Measurements from ENCODE around the gene PGPEP1.

Gene PGPEP1

GRCh38 chr19:18417250-18418028 lies 77.0 kb downstream of the PGPEP1 start:
- peak overlapping the region; percentile 34 for H3K4me3 ChIP-seq (ENCODE audit: low read depth, low read length)

- peak overlapping the region; percentile 8 for H3K4me3 ChIP-seq (ENCODE audit: low read depth, low read length)
These were observed 77.7 kb downstream of the PGPEP1 start for GRCh38 chr19:18418029-18418482.

- peak overlapping the region; percentile 13 for H3K4me3 ChIP-seq (ENCODE audit: low read depth, low read length)
These were observed 78.2 kb downstream of the PGPEP1 start for GRCh38 chr19:18418483-18419194.

GRCh38 chr19:18419195-18419698 lies 78.8 kb downstream of the PGPEP1 start, which contains the start of gene SSBP4:
Gene SSBP4 (plus strand): TSS chr19:18419398. CDS start chr19:18419649, 251 bp downstream.
- H3K4me3 ChIP-seq (ENCODE audit: low read depth, low read length), result peak within 1 kb of the TSS; percentile 41

Data from iPS-11a (cell line).